K562 (cell line): Measurements from ENCODE around the gene LAMB2. TPM values are rescaled to one million over a fixed set of nuclear protein-coding genes. Genes with fewer than 3 reads are reported as not detected.
A peak's percentile ranks its signal among the peaks of the same experiment; 100 is the strongest.

Experiments used
- ATAC-seq: fragments of 200-7000 bp; cut with Tn5 transposase; 3 replicates; pipeline ENCODE4 v1.9.1; 2020; ENCODE audit warnings: moderate library complexity
- BruUV-seq: library from RNA; stranded (reverse); fragments of 400-500 nt; replicated peaks from 2 replicates; lab custom pipeline; 2021; lab: Mats Ljungman, UMichigan
- CTCF ChIA-PET: fragments of 300-600 bp; formaldehyde crosslinking; extraction: SDS; loops from one replicate; lab custom pipeline; 2021; ENCODE audit warnings: low intra/inter-chr PET ratio; lab: Yijun Ruan, JAX
- POLR2A ChIA-PET: fragments of 300-600, 350-650 bp; sonication (Branson Sonifier 250); formaldehyde crosslinking; extraction: SDS; loops from one replicate; lab custom pipeline; 2021; ENCODE audit warnings: antibody characterized with exemption, inconsistent platforms; lab: Yijun Ruan, JAX
- DNase-seq, 4 experiments: peaks; one replicate each; pipeline versions ENCODE4 v3.0.0 to v3.0.0-alpha.2; 2011 to 2018; ENCODE audit warnings: low spot score in 3 of 4, mixed read lengths in 3 of 4; ENCODE audit errors: extremely low read depth in 1 of 4
- FAIRE-seq: peaks from 2 replicates; lab custom pipeline; 2011; peaks lifted over from hg19 to GRCh38; lab: Jason Lieb, UNC
- H2AFZ ChIP-seq: 2 replicates; pipeline ENCODE4 v1.6.0; 2011; ENCODE audit warnings: low read depth, low read length, control low read depth, inconsistent platforms
- H3K27ac ChIP-seq: fragments of 200-600 bp; 3 replicates; pipeline ENCODE4 v1.8.0; 2011; ENCODE audit warnings: low read depth, mild to moderate bottlenecking, control low read depth, inconsistent platforms, low read length, moderate library complexity, mixed read lengths; ENCODE audit errors: extremely low read depth
- H3K27me3 ChIP-seq, 2 experiments: fragments of 300-600 bp in 1 of 2; 2 replicates in 1 of 2; 3 replicates in 1 of 2; pipeline versions ENCODE4 v1.6.0 to v1.8.0; 2011; ENCODE audit warnings: inconsistent platforms in 2 of 2, low read length in 2 of 2, mild to moderate bottlenecking in 1 of 2, mixed read lengths in 1 of 2, moderate library complexity in 1 of 2; ENCODE audit not compliant: control insufficient read depth in 2 of 2, insufficient read depth in 2 of 2
- H3K36me3 ChIP-seq: fragments of 300-600 bp; 3 replicates; pipeline ENCODE4 v1.8.0; 2011; ENCODE audit warnings: mild to moderate bottlenecking, low read length, inconsistent platforms; ENCODE audit not compliant: control insufficient read depth, insufficient read depth
- H3K4me1 ChIP-seq, 2 experiments: fragments of 200-600 bp in 1 of 2; replicated peaks in 1 of 2; 2 replicates in 1 of 2; 3 replicates in 1 of 2; pipeline versions ENCODE4 v1.5.1 to v1.8.0; 2011; ENCODE audit warnings: inconsistent platforms in 2 of 2, low read length in 2 of 2, mild to moderate bottlenecking in 1 of 2, mixed read lengths in 1 of 2, moderate library complexity in 1 of 2; ENCODE audit not compliant: control insufficient read depth in 2 of 2, insufficient read depth in 2 of 2
- H3K4me2 ChIP-seq: 2 replicates; pipeline ENCODE4 v1.6.1; 2011; ENCODE audit warnings: low read length, control low read depth, inconsistent platforms, mixed read lengths; ENCODE audit not compliant: insufficient read depth
- H3K4me3 ChIP-seq: fragments of 200-600 bp; sonication (generic), shearing (Covaris generic); 2 replicates; pipeline ENCODE4 v1.5.1; 2016; ENCODE audit warnings: control low read depth, inconsistent platforms
- H3K79me2 ChIP-seq: fragments of 200-600 bp; 3 replicates; pipeline ENCODE4 v1.8.0; 2011; ENCODE audit warnings: low read length, inconsistent platforms; ENCODE audit not compliant: control insufficient read depth, insufficient read depth
- H3K9ac ChIP-seq, 2 experiments: 2 replicates each; pipeline versions ENCODE4 v1.6.0 to v1.6.1; 2011; ENCODE audit warnings: low read depth in 2 of 2, low read length in 2 of 2, control low read depth in 1 of 2, inconsistent platforms in 1 of 2, mild to moderate bottlenecking in 1 of 2, mixed read lengths in 1 of 2; ENCODE audit not compliant: insufficient read depth in 1 of 2
- H3K9me1 ChIP-seq: one replicate; pipeline ENCODE4 v1.6.0; 2011; ENCODE audit warnings: inconsistent platforms, mild to moderate bottlenecking, low read length, moderate library complexity; ENCODE audit not compliant: control insufficient read depth, insufficient read depth
- H3K9me3 ChIP-seq: replicated peaks from 2 replicates; pipeline ENCODE4 v1.5.1; 2011; ENCODE audit warnings: low read depth, low read length, inconsistent platforms; ENCODE audit not compliant: control insufficient read depth, insufficient read depth
- H4K20me1 ChIP-seq: replicated peaks from 2 replicates; pipeline ENCODE4 v1.6.1; 2011; ENCODE audit warnings: low read length, inconsistent platforms, mixed read lengths; ENCODE audit not compliant: control insufficient read depth, insufficient read depth
- ATF3 ChIP-seq, 2 experiments: fragments of 450-650 bp in 1 of 2; sonication (generic) in 1 of 2; formaldehyde crosslinking in 1 of 2; IDR thresholded peaks in 1 of 2; conservative IDR thresholded peaks in 1 of 2; 2 replicates each; pipeline versions ENCODE4 v1.6.1 to v1.8.1; 2016 to 2023; ENCODE audit warnings: mild to moderate bottlenecking in 2 of 2, moderate library complexity in 2 of 2, inconsistent platforms in 1 of 2, missing genetic modification reagents in 1 of 2
- FOXP4 ChIP-seq: sonication (generic); formaldehyde crosslinking; IDR thresholded peaks from 2 replicates; pipeline ENCODE4 v1.8.0; 2022; ENCODE audit warnings: mild to moderate bottlenecking, missing genetic modification reagents, borderline replicate concordance
- SNIP1 ChIP-seq: fragments of 450-650 bp; IDR thresholded peaks from 2 replicates; pipeline ENCODE4 v1.7.1; 2017; ENCODE audit warnings: low read depth, mild to moderate bottlenecking
- TCF7 ChIP-seq: sonication (generic); IDR thresholded peaks from 2 replicates; pipeline ENCODE4 v1.6.1; 2016; ENCODE audit warnings: antibody characterized with exemption, borderline replicate concordance
- WGBS: fragments of 100-300 bp; shearing (Covaris generic); methylation state at CpG from one replicate; pipeline ENCODE4 v1.1.6; 2016; ENCODE audit warnings: low coverage, mixed read lengths; ENCODE audit not compliant: insufficient coverage; ENCODE audit errors: missing lambda C conversion rate; 5-methylcytosine and 5-hydroxymethylcytosine counted together
- in situ Hi-C: fragments of 300-500 bp; cut with MboI; formaldehyde crosslinking; loops from 4 replicates; pipeline ENCODE4 v1.15.0; 2018; ENCODE audit warnings: inconsistent platforms, mixed read lengths
- intact Hi-C: fragments of 100-400 bp; cut with micrococcal nuclease; formaldehyde crosslinking; loops from 2 replicates; pipeline ENCODE4 v1.14.2; 2022
- polyA plus RNA-seq, 8 experiments: library from polyadenylated mRNA; depleted of rRNA in 4 of 8; stranded (reverse) in 5 of 8; unstranded in 3 of 8; fragments of >200 nt; fragmentation: Nextera tagmentation in 2 of 8; fragmentation: Illumina TruSeq in 1 of 8; extraction: Ambion mirVana in 2 of 8; extraction: Trizol in 1 of 8; gene quantifications; 2 replicates each; pipeline versions ENCODE4 v1.2.1 to v1.2.3, GENCODE V29; 2011 to 2014; ENCODE audit warnings: inconsistent platforms in 1 of 8, missing spikeins in 1 of 8
- total RNA-seq, 7 experiments: library from RNA; depleted of rRNA in 6 of 7; stranded (reverse); fragments of >200 nt in 6 of 7; fragmentation: Illumina TruSeq in 2 of 7; extraction: Trizol in 2 of 7; gene quantifications; 2 replicates each; pipeline versions ENCODE4 v1.2.1 to v1.2.3, GENCODE V29; 2011 to 2021; ENCODE audit warnings: low replicate concordance in 1 of 7
- TF ChIP-seq, protein P1 (sequence below), 2 experiments: fragments of 250-450 bp in 1 of 2; fragments of 450-650 bp in 1 of 2; sonication (Bioruptor Pico) in 1 of 2; IDR thresholded peaks; 2 replicates each; pipeline versions ENCODE4 v1.6.1 to v1.8.0; 2016 to 2021; ENCODE audit warnings: mild to moderate bottlenecking in 2 of 2, moderate library complexity in 2 of 2, missing compliant biosample characterization in 1 of 2, missing genetic modification characterization in 1 of 2

Gene LAMB2
- total and polyA plus RNA-seq, 9 of the 15 experiments (the other 6 are each of a cell fraction or from before 2014, with no cell fraction given), result 1.4 to 26.0 (median 16.2) TPM

DNA sequence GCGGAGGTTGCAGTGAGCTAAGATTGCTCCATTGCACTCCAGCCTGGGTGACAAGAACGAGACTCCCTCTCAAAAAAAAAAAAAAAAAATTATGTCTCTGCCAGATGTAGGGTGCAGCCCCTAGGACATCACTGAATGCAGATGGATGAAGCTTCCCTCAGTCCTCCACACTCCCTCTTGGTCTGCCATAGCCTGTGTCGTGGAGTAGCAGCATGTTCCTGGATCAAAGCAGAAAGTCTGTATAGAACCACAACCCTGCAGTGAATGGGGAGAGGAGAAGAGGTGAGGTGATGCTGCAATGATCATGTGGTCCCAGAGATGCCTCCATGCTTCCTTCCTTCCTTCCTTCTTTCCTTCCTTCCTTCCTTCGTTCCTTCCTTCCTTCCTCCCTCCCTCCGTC, 15.3 kb upstream of the LAMB2 start:
- H3K9ac ChIP-seq, result peak overlapping the region in 1 of 2 experiments; percentile 52; a peak in 1 of 4 replicates
- FAIRE-seq (no peak), DNase-seq (no peak), ATAC-seq (no peak; the same call in 2 of the 3 replicates)
- no peaks in the 10 kb centered on the region for H3K9me3 ChIP-seq
- WGBS, result 33% methylated on average over 2 of the region's 5 CpGs
- H4K20me1 ChIP-seq, result no peaks in the 10 kb centered on the region
- CTCF ChIA-PET, result no interaction called here
- H2AFZ ChIP-seq, result no peak overlapping the region
- H3K9me1 ChIP-seq, result no peaks in the 10 kb centered on the region
- H3K36me3 ChIP-seq, result no peaks in the 10 kb centered on the region
- no peaks in the 10 kb centered on the region; a peak in 1 of 5 replicates for H3K4me1 ChIP-seq
- H3K4me3 ChIP-seq, result no peak overlapping the region
- no peaks in the 10 kb centered on the region for H3K27me3 ChIP-seq
- intact Hi-C loops, result no loop called here
- POLR2A ChIA-PET, result interaction anchor here (0.6 kb wide), 2 partner anchors 149 to 406 kb away, joined by 3 to 4 read pairs; partner anchors contain the start of gene BSN
- no peak overlapping the region for H3K27ac ChIP-seq
- no TSS peak for BruUV-seq
- in situ Hi-C loops, result no loop called here
- no peak overlapping the region for H3K4me2 ChIP-seq
- no peaks in the 10 kb centered on the region for H3K79me2 ChIP-seq
- no peak for TF ChIP-seq TCF7
- no peak for TF ChIP-seq ATF3 (IDR thresholded peaks at IDR 0.05)
- TF ChIP-seq ATF3 (CRISPR knock-in tag; conservative IDR thresholded peaks at IDR 0.05), result no peak
- TF ChIP-seq SNIP1, result no peak

DNA sequence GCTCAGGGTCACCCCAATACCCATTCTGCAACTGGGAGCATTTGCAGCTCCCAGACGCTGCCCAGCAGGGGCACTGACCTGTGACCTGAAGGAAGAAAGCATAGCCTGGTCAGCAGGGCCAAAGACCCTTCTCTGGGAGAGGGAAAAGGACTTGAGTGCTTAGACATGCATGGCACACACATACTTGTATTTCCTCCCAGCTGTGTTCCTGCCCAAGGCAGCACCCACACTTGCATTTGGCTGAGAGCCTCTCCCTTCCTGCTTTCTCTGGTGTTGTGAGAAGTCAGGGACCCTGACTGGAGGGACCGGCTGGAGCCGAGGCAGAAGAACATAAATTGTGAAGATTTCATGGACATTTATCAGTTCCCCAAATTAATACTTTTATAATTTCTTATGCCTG, 7.2 kb upstream of the LAMB2 start:
- BruUV-seq, result no TSS peak
- no peak overlapping the region for H3K9ac ChIP-seq
- no peaks in the 10 kb centered on the region for H3K9me3 ChIP-seq
- no peak for FAIRE-seq
- intact Hi-C loops, result no loop called here
- ChIA-PET POLR2A (interaction anchor here (0.6 kb wide), 1 partner anchor 295 kb away, joined by 3 read pairs; no protein-coding TSS in a partner anchor), CTCF (no interaction called here)
- DNase-seq, result no peak
- 22% methylated on average over 3 of the region's 3 CpGs for WGBS
- peaks cover 0 to under 1% of the 10 kb centered on the region in 2 experiments; a peak in 1 of 5 replicates for H3K4me1 ChIP-seq
- TF ChIP-seq FOXP4 (CRISPR knock-in tag), result no peak
- TF ChIP-seq, protein P1, sequence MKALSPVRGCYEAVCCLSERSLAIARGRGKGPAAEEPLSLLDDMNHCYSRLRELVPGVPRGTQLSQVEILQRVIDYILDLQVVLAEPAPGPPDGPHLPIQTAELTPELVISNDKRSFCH (CRISPR knock-in tag; IDR thresholded peaks at IDR 0.05), result no peak
- TF ChIP-seq, protein P1 (tag; IDR thresholded peaks at IDR 0.05), result no peak
- no peak overlapping the region for H3K27ac ChIP-seq
- H3K9me1 ChIP-seq, result no peaks in the 10 kb centered on the region
- no peak overlapping the region for H3K4me2 ChIP-seq
- H2AFZ ChIP-seq, result no peak overlapping the region
- H3K27me3 ChIP-seq, result peaks cover 0 to 5% of the 10 kb centered on the region in 2 experiments; a peak in 1 of 5 replicates
- no peak overlapping the region for H3K4me3 ChIP-seq
- no peaks in the 10 kb centered on the region for H4K20me1 ChIP-seq
- no peaks in the 10 kb centered on the region for H3K36me3 ChIP-seq
- no peaks in the 10 kb centered on the region for H3K79me2 ChIP-seq
- in situ Hi-C loops, result no loop called here
- ATAC-seq, result no peak
